ENCODE results near the gene FGGY.

DNA sequence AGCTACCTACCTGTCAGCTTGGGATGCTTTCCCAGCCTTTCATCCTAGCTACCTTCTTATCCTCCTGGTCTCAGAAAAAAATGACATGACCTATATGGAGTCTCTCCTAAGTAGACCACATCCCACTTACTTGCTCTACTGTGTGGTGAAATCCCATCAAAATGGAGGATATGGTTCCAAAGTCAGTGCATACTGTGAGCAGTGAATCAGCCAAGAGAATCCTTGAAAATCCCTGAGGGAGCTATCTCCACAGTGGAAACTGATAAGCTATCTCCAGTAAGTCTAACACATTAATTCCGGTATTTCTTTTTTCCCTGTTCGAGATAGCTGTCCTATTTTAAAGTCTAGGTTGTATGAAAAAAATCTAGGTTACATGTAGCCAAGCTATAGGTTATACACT lies 189.7 kb downstream of the FGGY start:
- TF ChIP-seq CTCF (conservative IDR thresholded peaks at IDR 0.05 in 1 of 2, IDR thresholded peaks at IDR 0.05 in 1 of 2; ENCODE audit: extremely low read depth in 1 of 2, insufficient read depth in 1 of 2, low read depth in 1 of 2, low read length in 2 of 2) (no peak), EZH2 (IDR thresholded peaks at IDR 0.05; ENCODE audit: borderline replicate concordance, low read length) (no peak)
